HepG2 (cell line): ENCODE results near the gene NAP1L4. TPM values are rescaled to one million over a fixed set of nuclear protein-coding genes. Genes with fewer than 3 reads are reported as not detected.

Experiments used
- ATAC-seq: fragments of 200-7000 bp; cut with Tn5 transposase; 3 replicates; pipeline ENCODE4 v1.9.1; 2020; ENCODE audit warnings: mild to moderate bottlenecking, moderate library complexity
- BruUV-seq: library from RNA; stranded (reverse); fragments of 400-500 nt; replicated peaks from 2 replicates; lab custom pipeline; 2021; lab: Mats Ljungman, UMichigan
- CTCF ChIA-PET: fragments of 300-600 bp; formaldehyde crosslinking; extraction: SDS; loops from one replicate; lab custom pipeline; 2021; ENCODE audit warnings: low total read pairs, inconsistent platforms, low intra/inter-chr PET ratio; lab: Yijun Ruan, JAX
- POLR2A ChIA-PET: fragments of 350-600 bp; sonication (Branson Sonifier 250); formaldehyde crosslinking; loops from one replicate; lab custom pipeline; 2020; ENCODE audit warnings: antibody characterized with exemption, inconsistent platforms; lab: Yijun Ruan, JAX
- DNase-seq: peaks from one replicate; pipeline ENCODE4 v3.0.0-alpha.2; 2015; ENCODE audit warnings: low spot score
- FAIRE-seq: peaks from 3 replicates; lab custom pipeline; 2011; peaks lifted over from hg19 to GRCh38; lab: Jason Lieb, UNC
- H2AFZ ChIP-seq: one replicate; pipeline ENCODE4 v1.6.1; 2011; ENCODE audit warnings: low read length, inconsistent platforms
- H3K27ac ChIP-seq: fragments of 300-600 bp; 3 replicates; pipeline ENCODE4 v1.8.0; 2011; ENCODE audit warnings: mixed run types, mild to moderate bottlenecking, mixed read lengths, low read length, inconsistent platforms; ENCODE audit not compliant: insufficient read depth; ENCODE audit errors: extremely low read length
- H3K27me3 ChIP-seq, 2 experiments: fragments of 200-600 bp in 1 of 2; 2 replicates in 1 of 2; 3 replicates in 1 of 2; pipeline versions ENCODE4 v1.6.0 to v1.8.0; 2011; ENCODE audit warnings: low read length in 2 of 2, mild to moderate bottlenecking in 2 of 2, moderate library complexity in 2 of 2, inconsistent platforms in 1 of 2; ENCODE audit not compliant: insufficient read depth in 2 of 2, control insufficient read depth in 1 of 2
- H3K36me3 ChIP-seq, 2 experiments: fragments of 200-600 bp in 1 of 2; replicated peaks in 1 of 2; 2 replicates in 1 of 2; 3 replicates in 1 of 2; pipeline versions ENCODE4 v1.5.1 to v1.8.0; 2011; ENCODE audit warnings: low read length in 2 of 2, inconsistent platforms in 1 of 2; ENCODE audit not compliant: insufficient read depth in 2 of 2, control insufficient read depth in 1 of 2
- H3K4me1 ChIP-seq: 2 replicates; pipeline ENCODE4 v1.5.1; 2012; ENCODE audit warnings: low read length, inconsistent platforms; ENCODE audit not compliant: insufficient read depth
- H3K4me2 ChIP-seq: 2 replicates; pipeline ENCODE4 v1.6.0; 2011; ENCODE audit warnings: low read depth, low read length, inconsistent platforms
- H3K4me3 ChIP-seq, 3 experiments: fragments of 200-600 bp in 1 of 3; sonication (generic), shearing (Covaris generic) in 1 of 3; replicated peaks in 1 of 3; 2 replicates each; pipeline ENCODE4 v1.5.1; 2011 to 2016; ENCODE audit warnings: low read length in 3 of 3, inconsistent platforms in 2 of 3, low read depth in 2 of 3, mild to moderate bottlenecking in 2 of 3, control low read depth in 1 of 3, mixed read lengths in 1 of 3; ENCODE audit not compliant: insufficient read depth in 1 of 3
- H3K79me2 ChIP-seq: one replicate; pipeline ENCODE4 v1.6.1; 2011; ENCODE audit warnings: low read length, inconsistent platforms; ENCODE audit not compliant: insufficient read depth
- H3K9ac ChIP-seq: 2 replicates; pipeline ENCODE4 v1.6.0; 2011; ENCODE audit warnings: mild to moderate bottlenecking, low read depth, low read length, inconsistent platforms; ENCODE audit not compliant: insufficient read depth
- H3K9me3 ChIP-seq: 2 replicates; pipeline ENCODE4 v1.5.1; 2012; ENCODE audit warnings: mild to moderate bottlenecking, low read length
- H4K20me1 ChIP-seq: 2 replicates; pipeline ENCODE4 v1.6.0; 2011; ENCODE audit warnings: inconsistent platforms, mild to moderate bottlenecking, low read length, moderate library complexity; ENCODE audit not compliant: insufficient read depth
- NFE2L2 ChIP-seq: fragments of 150-350 bp; IDR thresholded peaks from 2 replicates; pipeline ENCODE4 v1.6.1; 2014; ENCODE audit warnings: low read length
- PRDM4 ChIP-seq: sonication (generic); formaldehyde crosslinking; IDR thresholded peaks from 2 replicates; pipeline ENCODE4 v1.9.0; 2021; ENCODE audit warnings: missing genetic modification reagents, borderline replicate concordance
- RFX3 ChIP-seq: IDR thresholded peaks from 2 replicates; pipeline ENCODE4 v1.6.1; 2016; ENCODE audit warnings: missing biosample characterization, missing genetic modification reagents
- SMYD3 ChIP-seq: sonication (generic); formaldehyde crosslinking; IDR thresholded peaks from 2 replicates; pipeline ENCODE4 v1.8.1; 2023; ENCODE audit warnings: mild to moderate bottlenecking, missing genetic modification reagents
- ZNF232 ChIP-seq: sonication (generic); formaldehyde crosslinking; IDR thresholded peaks from 2 replicates; pipeline ENCODE4 v1.4.0; 2020; ENCODE audit warnings: missing genetic modification reagents, borderline replicate concordance
- ZNF430 ChIP-seq: sonication (generic); formaldehyde crosslinking; IDR thresholded peaks from 2 replicates; pipeline ENCODE4 v1.9.0; 2021; ENCODE audit warnings: mild to moderate bottlenecking, missing genetic modification reagents
- ZNF460 ChIP-seq: sonication (generic); formaldehyde crosslinking; IDR thresholded peaks from 2 replicates; pipeline ENCODE4 v1.5.1; 2020; ENCODE audit warnings: missing genetic modification reagents, mild to moderate bottlenecking, borderline replicate concordance
- ZNF546 ChIP-seq: sonication (generic); formaldehyde crosslinking; conservative IDR thresholded peaks from 2 replicates; pipeline ENCODE4 v1.8.1; 2023; ENCODE audit warnings: mild to moderate bottlenecking, missing genetic modification reagents
- ZNF746 ChIP-seq: sonication (generic); formaldehyde crosslinking; IDR thresholded peaks from 2 replicates; pipeline ENCODE4 v1.8.0; 2022; ENCODE audit warnings: mild to moderate bottlenecking, missing genetic modification reagents
- ZNF816 ChIP-seq: sonication (generic); formaldehyde crosslinking; IDR thresholded peaks from 2 replicates; pipeline ENCODE4 v1.8.0; 2022; ENCODE audit warnings: missing genetic modification reagents, mild to moderate bottlenecking, borderline replicate concordance
- WGBS: methylation state at CpG from one replicate; pipeline ENCODE4 v1.1.6; 2017; ENCODE audit warnings: low lambda C conversion rate; 5-methylcytosine and 5-hydroxymethylcytosine counted together
- in situ Hi-C: cut with HindIII; loops from 2 replicates; pipeline ENCODE4 v1.10.0; 2017; ENCODE audit warnings: low pct_unique_long_range_greater_than_20kb; ENCODE audit not compliant: extremely low pct_ligation_motif_present
- intact Hi-C: fragments of 100-400 bp; cut with micrococcal nuclease; formaldehyde crosslinking; loops from one replicate; pipeline ENCODE4 v1.10.0; 2022; ENCODE audit not compliant: unreplicated experiment
- polyA plus RNA-seq, 8 experiments: library from polyadenylated mRNA; depleted of rRNA in 3 of 8; stranded (reverse) in 7 of 8; unstranded in 1 of 8; fragments of >200 nt; fragmentation: Illumina TruSeq in 4 of 8; extraction: Trizol in 4 of 8; gene quantifications; 2 replicates each; pipeline versions ENCODE4 v1.2.1 to v1.2.3, GENCODE V29; 2011 to 2016; ENCODE audit warnings: low read depth in 4 of 8, missing spikeins in 1 of 8, mixed read lengths in 1 of 8; ENCODE audit not compliant: insufficient read depth in 1 of 8
- total RNA-seq, 5 experiments: library from RNA; depleted of rRNA; stranded (reverse); fragments of >200 nt; fragmentation: Illumina TruSeq; extraction: Trizol; gene quantifications; 2 replicates each; pipeline ENCODE4 v1.2.3, GENCODE V29; 2016; ENCODE audit warnings: low read depth in 1 of 5
- TF ChIP-seq, protein P1 (sequence below): sonication (generic); formaldehyde crosslinking; IDR thresholded peaks from 2 replicates; pipeline ENCODE4 v1.4.0; 2020; ENCODE audit warnings: missing genetic modification reagents, borderline replicate concordance
- TF ChIP-seq, protein P2 (sequence below): sonication (generic); formaldehyde crosslinking; IDR thresholded peaks from 2 replicates; pipeline ENCODE4 v1.9.0; 2021; ENCODE audit warnings: missing genetic modification reagents, mild to moderate bottlenecking, borderline replicate concordance

The NAP1L4 gene
- total and polyA plus RNA-seq, 2 of the 13 experiments (the other 11 are each of a cell fraction or from before 2014, with no cell fraction given) = 64.0 to 186 TPM

GRCh38 chr11:2950825-2951224 lies 41.3 kb downstream of the NAP1L4 start:
- in situ Hi-C loops (no loop called here), intact Hi-C loops (no loop called here)
- no peaks in the 10 kb centered on the region for H3K27me3 ChIP-seq
- no peak for TF ChIP-seq ZNF232 (CRISPR knock-in tag)
- TF ChIP-seq PRDM4 = no peak
- no peak for TF ChIP-seq ZNF460 (CRISPR knock-in tag)
- TF ChIP-seq RFX3 (CRISPR knock-in tag) = no peak
- no peak for TF ChIP-seq ZNF546 (CRISPR knock-in tag)
- no peak for TF ChIP-seq ZNF430 (CRISPR knock-in tag)
- no peak for TF ChIP-seq ZNF816 (CRISPR knock-in tag)
- no peak for TF ChIP-seq SMYD3 (CRISPR knock-in tag)
- no peak for TF ChIP-seq ZNF746 (CRISPR knock-in tag)
- TF ChIP-seq, protein P1, sequence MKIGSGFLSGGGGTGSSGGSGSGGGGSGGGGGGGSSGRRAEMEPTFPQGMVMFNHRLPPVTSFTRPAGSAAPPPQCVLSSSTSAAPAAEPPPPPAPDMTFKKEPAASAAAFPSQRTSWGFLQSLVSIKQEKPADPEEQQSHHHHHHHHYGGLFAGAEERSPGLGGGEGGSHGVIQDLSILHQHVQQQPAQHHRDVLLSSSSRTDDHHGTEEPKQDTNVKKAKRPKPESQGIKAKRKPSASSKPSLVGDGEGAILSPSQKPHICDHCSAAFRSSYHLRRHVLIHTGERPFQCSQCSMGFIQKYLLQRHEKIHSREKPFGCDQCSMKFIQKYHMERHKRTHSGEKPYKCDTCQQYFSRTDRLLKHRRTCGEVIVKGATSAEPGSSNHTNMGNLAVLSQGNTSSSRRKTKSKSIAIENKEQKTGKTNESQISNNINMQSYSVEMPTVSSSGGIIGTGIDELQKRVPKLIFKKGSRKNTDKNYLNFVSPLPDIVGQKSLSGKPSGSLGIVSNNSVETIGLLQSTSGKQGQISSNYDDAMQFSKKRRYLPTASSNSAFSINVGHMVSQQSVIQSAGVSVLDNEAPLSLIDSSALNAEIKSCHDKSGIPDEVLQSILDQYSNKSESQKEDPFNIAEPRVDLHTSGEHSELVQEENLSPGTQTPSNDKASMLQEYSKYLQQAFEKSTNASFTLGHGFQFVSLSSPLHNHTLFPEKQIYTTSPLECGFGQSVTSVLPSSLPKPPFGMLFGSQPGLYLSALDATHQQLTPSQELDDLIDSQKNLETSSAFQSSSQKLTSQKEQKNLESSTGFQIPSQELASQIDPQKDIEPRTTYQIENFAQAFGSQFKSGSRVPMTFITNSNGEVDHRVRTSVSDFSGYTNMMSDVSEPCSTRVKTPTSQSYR = no peak
- TF ChIP-seq, protein P2, sequence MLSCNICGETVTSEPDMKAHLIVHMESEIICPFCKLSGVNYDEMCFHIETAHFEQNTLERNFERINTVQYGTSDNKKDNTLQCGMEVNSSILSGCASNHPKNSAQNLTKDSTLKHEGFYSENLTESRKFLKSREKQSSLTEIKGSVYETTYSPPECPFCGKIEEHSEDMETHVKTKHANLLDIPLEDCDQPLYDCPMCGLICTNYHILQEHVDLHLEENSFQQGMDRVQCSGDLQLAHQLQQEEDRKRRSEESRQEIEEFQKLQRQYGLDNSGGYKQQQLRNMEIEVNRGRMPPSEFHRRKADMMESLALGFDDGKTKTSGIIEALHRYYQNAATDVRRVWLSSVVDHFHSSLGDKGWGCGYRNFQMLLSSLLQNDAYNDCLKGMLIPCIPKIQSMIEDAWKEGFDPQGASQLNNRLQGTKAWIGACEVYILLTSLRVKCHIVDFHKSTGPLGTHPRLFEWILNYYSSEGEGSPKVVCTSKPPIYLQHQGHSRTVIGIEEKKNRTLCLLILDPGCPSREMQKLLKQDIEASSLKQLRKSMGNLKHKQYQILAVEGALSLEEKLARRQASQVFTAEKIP = no peak
- no peak for TF ChIP-seq NFE2L2
- CTCF ChIA-PET = no interaction called here
- H4K20me1 ChIP-seq = peaks cover 9% of the 10 kb centered on the region; the same call in 1 of the 2 replicates
- peaks cover 31 to 98% of the 10 kb centered on the region in 2 experiments for H3K36me3 ChIP-seq
- H3K4me2 ChIP-seq = no peak overlapping the region
- H3K4me1 ChIP-seq = no peaks in the 10 kb centered on the region
- no peak overlapping the region for H2AFZ ChIP-seq
- DNase-seq = no peak
- WGBS = 97% methylated on average over 1 of the region's 1 CpG
- no peak overlapping the region for H3K27ac ChIP-seq
- FAIRE-seq = no peak
- H3K4me3 ChIP-seq = no peak overlapping the region
- POLR2A ChIA-PET = no interaction called here
- no peak for ATAC-seq
- no TSS peak for BruUV-seq
- H3K9me3 ChIP-seq = no peaks in the 10 kb centered on the region
- no peaks in the 10 kb centered on the region for H3K79me2 ChIP-seq
- H3K9ac ChIP-seq = no peak overlapping the region
